PC-9 (cell line): ENCODE measurements around the gene TXNL4A. TPM values are rescaled to one million over a fixed set of nuclear protein-coding genes. Genes with fewer than 3 reads are reported as not detected.

ENCODE experiments used
- BruUV-seq: library from RNA; stranded (reverse); fragments of 400-500 nt; replicated peaks from 2 replicates; lab custom pipeline; 2021; lab: Mats Ljungman, UMichigan
- CTCF ChIA-PET: fragments of 300-600 bp; sonication (Branson Sonifier 250); formaldehyde crosslinking; loops from one replicate; lab custom pipeline; 2022; ENCODE audit warnings: antibody characterized with exemption; lab: Charles Lee
- POLR2A ChIA-PET: fragments of 300-600 bp; sonication (Branson Sonifier 250); formaldehyde crosslinking; loops from one replicate; lab custom pipeline; 2022; ENCODE audit warnings: antibody characterized with exemption; ENCODE audit not compliant: unreplicated experiment; lab: Charles Lee
- DNase-seq, 2 experiments: peaks; one replicate each; pipeline versions ENCODE4 v3.0.0 to v3.0.0-alpha.2; 2015 to 2022; ENCODE audit warnings: mixed read lengths in 1 of 2
- H2AFZ ChIP-seq: fragments of 200-600 bp; sonication (generic); 2 replicates; pipeline ENCODE4 v1.8.1; 2017; ENCODE audit warnings: antibody characterized with exemption
- H3F3A ChIP-seq: fragments of 200-600 bp; sonication (generic); 2 replicates; pipeline ENCODE4 v1.8.1; 2017; ENCODE audit warnings: antibody characterized with exemption, mild to moderate bottlenecking, low read depth; ENCODE audit not compliant: insufficient read depth
- H3K27ac ChIP-seq: fragments of 200-600 bp; sonication (generic); 2 replicates; pipeline ENCODE4 v1.6.1; 2016; ENCODE audit warnings: mixed run types
- H3K27me3 ChIP-seq: fragments of 200-600 bp; sonication (generic); 2 replicates; pipeline ENCODE4 v1.6.1; 2016; ENCODE audit warnings: low read depth, mixed run types; ENCODE audit not compliant: insufficient read depth
- H3K36me3 ChIP-seq: fragments of 200-600 bp; sonication (generic); 2 replicates; pipeline ENCODE4 v1.6.1; 2016; ENCODE audit warnings: low read depth, mixed run types
- H3K4me1 ChIP-seq: fragments of 200-600 bp; sonication (generic); replicated peaks from 2 replicates; pipeline ENCODE4 v1.6.1; 2016; ENCODE audit warnings: mixed run types; ENCODE audit not compliant: insufficient read depth
- H3K4me2 ChIP-seq: fragments of 200-600 bp; sonication (generic); 2 replicates; pipeline ENCODE4 v1.6.1; 2017; ENCODE audit warnings: mixed run types
- H3K4me3 ChIP-seq: fragments of 200-600 bp; sonication (generic); 2 replicates; pipeline ENCODE4 v1.6.1; 2016; ENCODE audit warnings: mixed run types
- H3K79me2 ChIP-seq: fragments of 200-600 bp; sonication (generic); 2 replicates; pipeline ENCODE4 v1.6.1; 2017; ENCODE audit warnings: low read depth, mixed run types
- H3K9me2 ChIP-seq: fragments of 200-600 bp; sonication (generic); 2 replicates; pipeline ENCODE4 v1.8.1; 2017; ENCODE audit warnings: mild to moderate bottlenecking; ENCODE audit not compliant: insufficient read depth
- H3K9me3 ChIP-seq: fragments of 200-600 bp; sonication (generic); 2 replicates; pipeline ENCODE4 v1.8.1; 2016; ENCODE audit warnings: low read depth; ENCODE audit not compliant: insufficient read depth
- H4K20me1 ChIP-seq: fragments of 200-600 bp; sonication (generic); 2 replicates; pipeline ENCODE4 v1.8.1; 2017; ENCODE audit not compliant: insufficient read depth
- CTCF ChIP-seq: fragments of 200-600 bp; sonication (generic); conservative IDR thresholded peaks from 2 replicates; pipeline ENCODE4 v1.6.1; 2017; ENCODE audit warnings: mixed run types, antibody characterized with exemption, mild to moderate bottlenecking, moderate library complexity
- EZH2 ChIP-seq: fragments of 200-600 bp; sonication (generic); IDR thresholded peaks from 2 replicates; pipeline ENCODE4 v1.8.0; 2017; ENCODE audit warnings: antibody characterized with exemption, low read depth
- intact Hi-C: fragments of 100-400 bp; cut with micrococcal nuclease; formaldehyde crosslinking; loops from one replicate; pipeline ENCODE4 v1.10.0; 2022; ENCODE audit not compliant: unreplicated experiment
- total RNA-seq: library from RNA; stranded (reverse); gene quantifications from 2 replicates; pipeline ENCODE4 v1.2.3, GENCODE V29; 2021

Gene TXNL4A
- total RNA-seq, 1 experiment from 2014 or later, result 106 TPM

GRCh38 chr18:79923896-79924585 is 64.3 kb downstream of the TXNL4A start:
- Histone ChIP-seq H3F3A (no peaks in the 10 kb centered on the region), H4K20me1 (no peaks in the 10 kb centered on the region), H3K36me3 (peaks cover 2% of the 10 kb centered on the region; the same call in 1 of the 2 replicates), H2AFZ (no peak overlapping the region), H3K79me2 (no peaks in the 10 kb centered on the region), H3K4me1 (no peaks in the 10 kb centered on the region), H3K27ac (no peak overlapping the region), H3K9me3 (no peaks in the 10 kb centered on the region), H3K4me2 (no peak overlapping the region), H3K4me3 (no peak overlapping the region), H3K27me3 (no peaks in the 10 kb centered on the region), H3K9me2 (no peaks in the 10 kb centered on the region)
- CTCF ChIA-PET, result no interaction called here
- intact Hi-C loops, result no loop called here
- TF ChIP-seq CTCF (no peak), EZH2 (no peak)
- DNase-seq, result no peak
- BruUV-seq, result no TSS peak
- POLR2A ChIA-PET, result no interaction called here

- no peaks in the 10 kb centered on the region for H4K20me1 ChIP-seq
- ChIA-PET CTCF (no interaction called here), POLR2A (no interaction called here)
- BruUV-seq, result no TSS peak
- intact Hi-C loops, result no loop called here
- no peak overlapping the region for H2AFZ ChIP-seq
- TF ChIP-seq CTCF (no peak), EZH2 (no peak)
- H3K4me1 ChIP-seq, result no peaks in the 10 kb centered on the region
- H3K9me3 ChIP-seq, result no peaks in the 10 kb centered on the region
- no peak overlapping the region for H3K4me2 ChIP-seq
- DNase-seq, result no peak
- H3K9me2 ChIP-seq, result no peaks in the 10 kb centered on the region
- no peaks in the 10 kb centered on the region for H3F3A ChIP-seq
- H3K79me2 ChIP-seq, result no peaks in the 10 kb centered on the region
- no peaks in the 10 kb centered on the region for H3K36me3 ChIP-seq
- no peaks in the 10 kb centered on the region for H3K27me3 ChIP-seq
- no peak overlapping the region for H3K4me3 ChIP-seq
- H3K27ac ChIP-seq, result no peak overlapping the region
Observed at GRCh38 chr18:79922971-79923411, 65.4 kb downstream of the TXNL4A start.

- intact Hi-C loops, result no loop called here
- Histone ChIP-seq H2AFZ (no peak overlapping the region), H3K4me1 (no peaks in the 10 kb centered on the region), H3K9me2 (no peaks in the 10 kb centered on the region), H3K27me3 (no peaks in the 10 kb centered on the region), H3K79me2 (no peaks in the 10 kb centered on the region), H3K9me3 (no peaks in the 10 kb centered on the region), H3K4me3 (no peak overlapping the region), H3K36me3 (no peaks in the 10 kb centered on the region), H3K4me2 (no peak overlapping the region), H3K27ac (no peak overlapping the region), H4K20me1 (no peaks in the 10 kb centered on the region), H3F3A (no peaks in the 10 kb centered on the region)
- CTCF ChIA-PET, result no interaction called here
- no peak for DNase-seq
- no TSS peak for BruUV-seq
- POLR2A ChIA-PET, result no interaction called here
- TF ChIP-seq CTCF, result no peak
- no peak for TF ChIP-seq EZH2
Observed at GRCh38 chr18:79921984-79922965, 66.1 kb downstream of the TXNL4A start.

Other genes with a start within 250 kb of the TXNL4A start
- not detected in 2 replicates for gene KCNG2, start 190.6 kb downstream of the TXNL4A start, total RNA-seq
- 24.3 and 28.0 TPM in 2 replicates for gene SLC66A2, start 36.9 kb downstream of the TXNL4A start, total RNA-seq
- 32.6 and 41.5 TPM in 2 replicates for gene HSBP1L1, start 23.9 kb downstream of the TXNL4A start, total RNA-seq
- gene RBFA, start 45.9 kb upstream of the TXNL4A start, total RNA-seq, result 22.4 and 25.1 TPM in 2 replicates
- 12.6 and 13.8 TPM in 2 replicates for gene ADNP2, start 120.7 kb upstream of the TXNL4A start, total RNA-seq